GM12878 (cell line): ENCODE results near the gene VARS1. TPM values are rescaled to one million over a fixed set of nuclear protein-coding genes. Genes with fewer than 3 reads are reported as not detected.

ENCODE experiments used
- ATF3 ChIP-seq: IDR thresholded peaks from 2 replicates; pipeline ENCODE4 v1.6.1; 2011; ENCODE audit warnings: low read depth, mild to moderate bottlenecking, low read length, moderate library complexity, borderline replicate concordance; ENCODE audit errors: extremely low read depth
- BCL11A ChIP-seq: IDR thresholded peaks from 2 replicates; pipeline ENCODE4 v1.6.1; 2011; ENCODE audit warnings: low read depth, low read length
- BHLHE40 ChIP-seq, 2 experiments: fragments of 450-650 bp in 1 of 2; IDR thresholded peaks; 2 replicates each; pipeline ENCODE4 v1.6.1; 2011 to 2017; ENCODE audit warnings: low read depth in 2 of 2, borderline replicate concordance in 1 of 2, improper control_type of control experiment in 1 of 2, low read length in 1 of 2, mild to moderate bottlenecking in 1 of 2
- BMI1 ChIP-seq: fragments of 450-650 bp; IDR thresholded peaks from 2 replicates; pipeline ENCODE4 v1.6.1; 2016; ENCODE audit warnings: mild to moderate bottlenecking, moderate library complexity, borderline replicate concordance
- EED ChIP-seq: sonication (generic); IDR thresholded peaks from 2 replicates; pipeline ENCODE4 v1.6.1; 2016; ENCODE audit warnings: antibody characterized with exemption, low read depth
- FOXK2 ChIP-seq: fragments of 450-650 bp; IDR thresholded peaks from 2 replicates; pipeline ENCODE4 v1.6.1; 2017; ENCODE audit warnings: mild to moderate bottlenecking, moderate library complexity
- LARP7 ChIP-seq: fragments of 450-650 bp; IDR thresholded peaks from 2 replicates; pipeline ENCODE4 v1.6.1; 2017; ENCODE audit warnings: mild to moderate bottlenecking
- MEF2B ChIP-seq: fragments of 450-650 bp; IDR thresholded peaks from 2 replicates; pipeline ENCODE4 v1.6.1; 2018; ENCODE audit warnings: mild to moderate bottlenecking, moderate library complexity; ENCODE audit not compliant: partially characterized antibody, poor library complexity, severe bottlenecking
- RBBP5 ChIP-seq: fragments of 200-600 bp; sonication (generic); conservative IDR thresholded peaks from 2 replicates; pipeline ENCODE4 v1.6.1; 2016
- REST ChIP-seq: IDR thresholded peaks from 2 replicates; pipeline ENCODE4 v1.6.1; 2012; ENCODE audit warnings: mild to moderate bottlenecking, low read depth, low read length
- SKIL ChIP-seq: fragments of 450-650 bp; IDR thresholded peaks from 2 replicates; pipeline ENCODE4 v1.6.1; 2017; ENCODE audit warnings: mild to moderate bottlenecking, low read depth, inconsistent platforms; ENCODE audit not compliant: poor library complexity, severe bottlenecking
- SMARCA5 ChIP-seq: fragments of 450-650 bp; IDR thresholded peaks from 2 replicates; pipeline ENCODE4 v1.6.1; 2017; ENCODE audit warnings: mild to moderate bottlenecking
- SREBF2 ChIP-seq: IDR thresholded peaks from 2 replicates; pipeline ENCODE4 v1.6.1; 2012; ENCODE audit warnings: mild to moderate bottlenecking, low read length
- SUPT20H ChIP-seq: IDR thresholded peaks from 2 replicates; pipeline ENCODE4 v1.6.1; 2011; ENCODE audit warnings: low read depth, mild to moderate bottlenecking, low read length, moderate library complexity, borderline replicate concordance; ENCODE audit not compliant: control insufficient read depth
- TCF7 ChIP-seq: IDR thresholded peaks from 2 replicates; pipeline ENCODE4 v1.6.1; 2014; ENCODE audit warnings: antibody characterized with exemption, borderline replicate concordance
- YBX1 ChIP-seq: fragments of 450-650 bp; IDR thresholded peaks from 2 replicates; pipeline ENCODE4 v1.6.1; 2016; ENCODE audit warnings: antibody characterized with exemption
- ZZZ3 ChIP-seq: IDR thresholded peaks from 2 replicates; pipeline ENCODE4 v1.6.1; 2011; ENCODE audit warnings: low read depth; ENCODE audit not compliant: control insufficient read depth, insufficient read length
- polyA plus RNA-seq, 11 experiments: library from polyadenylated mRNA; depleted of rRNA in 4 of 11; unstranded in 6 of 11; stranded (reverse) in 5 of 11; fragments of >200 nt; fragmentation: Nextera tagmentation in 4 of 11; fragmentation: Illumina TruSeq in 1 of 11; extraction: Ambion mirVana in 4 of 11; extraction: Trizol in 1 of 11; gene quantifications; 1 replicate in 1 of 11; 2 replicates in 10 of 11; pipeline versions ENCODE4 v1.2.1 to v1.2.3, GENCODE V29; 2011 to 2016; ENCODE audit warnings: inconsistent platforms in 2 of 11, missing spikeins in 2 of 11, low read depth in 1 of 11
- total RNA-seq, 4 experiments: library from RNA; depleted of rRNA in 3 of 4; stranded (reverse); fragments of >200 nt in 3 of 4; fragmentation: Illumina TruSeq in 1 of 4; extraction: Trizol in 1 of 4; gene quantifications; 2 replicates each; pipeline versions ENCODE4 v1.2.1 to v1.2.3, GENCODE V29; 2013 to 2021
- TF ChIP-seq, protein P1 (sequence below): fragments of 450-650 bp; IDR thresholded peaks from 2 replicates; pipeline ENCODE4 v1.6.1; 2017; ENCODE audit warnings: antibody characterized with exemption, mild to moderate bottlenecking, moderate library complexity
- TF ChIP-seq, protein P2 (sequence below): IDR thresholded peaks from 2 replicates; pipeline ENCODE4 v1.6.1; 2011; ENCODE audit warnings: mild to moderate bottlenecking, low read depth, low read length, moderate library complexity; ENCODE audit not compliant: insufficient replicate concordance
- TF ChIP-seq, protein P3 (sequence below): IDR thresholded peaks from 2 replicates; pipeline ENCODE4 v1.6.1; 2011; ENCODE audit warnings: borderline replicate concordance, low read depth, mild to moderate bottlenecking, moderate library complexity, mixed read lengths, low read length; ENCODE audit not compliant: insufficient read depth; ENCODE audit errors: extremely low read length

Gene VARS1
- total and polyA plus RNA-seq, 10 of the 15 experiments (the other 5 are each of a cell fraction or from before 2014, with no cell fraction given): 1.2 to 243 (median 80.7) TPM

- TF ChIP-seq, protein P1, sequence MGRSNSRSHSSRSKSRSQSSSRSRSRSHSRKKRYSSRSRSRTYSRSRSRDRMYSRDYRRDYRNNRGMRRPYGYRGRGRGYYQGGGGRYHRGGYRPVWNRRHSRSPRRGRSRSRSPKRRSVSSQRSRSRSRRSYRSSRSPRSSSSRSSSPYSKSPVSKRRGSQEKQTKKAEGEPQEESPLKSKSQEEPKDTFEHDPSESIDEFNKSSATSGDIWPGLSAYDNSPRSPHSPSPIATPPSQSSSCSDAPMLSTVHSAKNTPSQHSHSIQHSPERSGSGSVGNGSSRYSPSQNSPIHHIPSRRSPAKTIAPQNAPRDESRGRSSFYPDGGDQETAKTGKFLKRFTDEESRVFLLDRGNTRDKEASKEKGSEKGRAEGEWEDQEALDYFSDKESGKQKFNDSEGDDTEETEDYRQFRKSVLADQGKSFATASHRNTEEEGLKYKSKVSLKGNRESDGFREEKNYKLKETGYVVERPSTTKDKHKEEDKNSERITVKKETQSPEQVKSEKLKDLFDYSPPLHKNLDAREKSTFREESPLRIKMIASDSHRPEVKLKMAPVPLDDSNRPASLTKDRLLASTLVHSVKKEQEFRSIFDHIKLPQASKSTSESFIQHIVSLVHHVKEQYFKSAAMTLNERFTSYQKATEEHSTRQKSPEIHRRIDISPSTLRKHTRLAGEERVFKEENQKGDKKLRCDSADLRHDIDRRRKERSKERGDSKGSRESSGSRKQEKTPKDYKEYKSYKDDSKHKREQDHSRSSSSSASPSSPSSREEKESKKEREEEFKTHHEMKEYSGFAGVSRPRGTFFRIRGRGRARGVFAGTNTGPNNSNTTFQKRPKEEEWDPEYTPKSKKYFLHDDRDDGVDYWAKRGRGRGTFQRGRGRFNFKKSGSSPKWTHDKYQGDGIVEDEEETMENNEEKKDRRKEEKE: no peak
- TF ChIP-seq FOXK2: no peak
- no peak for TF ChIP-seq REST
- no peak for TF ChIP-seq BHLHE40 (IDR thresholded peaks at IDR 0.05; ENCODE audit: borderline replicate concordance in 1 of 2, low read depth in 2 of 2, low read length in 1 of 2)
- TF ChIP-seq, protein P2, sequence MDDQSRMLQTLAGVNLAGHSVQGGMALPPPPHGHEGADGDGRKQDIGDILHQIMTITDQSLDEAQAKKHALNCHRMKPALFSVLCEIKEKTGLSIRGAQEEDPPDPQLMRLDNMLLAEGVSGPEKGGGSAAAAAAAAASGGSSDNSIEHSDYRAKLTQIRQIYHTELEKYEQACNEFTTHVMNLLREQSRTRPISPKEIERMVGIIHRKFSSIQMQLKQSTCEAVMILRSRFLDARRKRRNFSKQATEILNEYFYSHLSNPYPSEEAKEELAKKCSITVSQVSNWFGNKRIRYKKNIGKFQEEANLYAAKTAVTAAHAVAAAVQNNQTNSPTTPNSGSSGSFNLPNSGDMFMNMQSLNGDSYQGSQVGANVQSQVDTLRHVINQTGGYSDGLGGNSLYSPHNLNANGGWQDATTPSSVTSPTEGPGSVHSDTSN: no peak
- TF ChIP-seq TCF7: no peak
- no peak for TF ChIP-seq ATF3
- TF ChIP-seq SMARCA5: no peak
- TF ChIP-seq MEF2B: no peak
- TF ChIP-seq ZZZ3: no peak
- TF ChIP-seq EED: no peak
- TF ChIP-seq, protein P3, sequence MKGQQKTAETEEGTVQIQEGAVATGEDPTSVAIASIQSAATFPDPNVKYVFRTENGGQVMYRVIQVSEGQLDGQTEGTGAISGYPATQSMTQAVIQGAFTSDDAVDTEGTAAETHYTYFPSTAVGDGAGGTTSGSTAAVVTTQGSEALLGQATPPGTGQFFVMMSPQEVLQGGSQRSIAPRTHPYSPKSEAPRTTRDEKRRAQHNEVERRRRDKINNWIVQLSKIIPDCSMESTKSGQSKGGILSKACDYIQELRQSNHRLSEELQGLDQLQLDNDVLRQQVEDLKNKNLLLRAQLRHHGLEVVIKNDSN: no peak
- TF ChIP-seq BMI1: no peak
- TF ChIP-seq SREBF2: no peak
- no peak for TF ChIP-seq BCL11A
- TF ChIP-seq SKIL: peak; percentile 78
- no peak for TF ChIP-seq SUPT20H
- no peak for TF ChIP-seq RBBP5
- TF ChIP-seq YBX1: no peak
- no peak for TF ChIP-seq LARP7
Measured at GRCh38 chr6:31826793-31827285, 31.3 kb upstream of the VARS1 start (continued).
